CD14-positive monocyte (primary cell): ENCODE measurements around the gene ZNF385B. TPM values are rescaled to one million over a fixed set of nuclear protein-coding genes. Genes with fewer than 3 reads are reported as not detected.

Experiments used
- DNase-seq, 3 donors: peaks; one replicate each; pipeline ENCODE4 v3.0.0-alpha.2; 2011 to 2022
- H2AFZ ChIP-seq: 2 replicates; pipeline ENCODE4 v1.6.0; 2012; ENCODE audit warnings: mild to moderate bottlenecking, low read depth, low read length, inconsistent platforms; ENCODE audit not compliant: insufficient read depth, poor library complexity, severe bottlenecking
- H3K27ac ChIP-seq, 2 donors: 1 replicate in 1 of 2; 2 replicates in 1 of 2; pipeline ENCODE4 v1.5.1; 2012 to 2013; ENCODE audit warnings: low read length in 2 of 2, control low read depth in 1 of 2, inconsistent platforms in 1 of 2, low read depth in 1 of 2, mild to moderate bottlenecking in 1 of 2
- H3K27me3 ChIP-seq, 2 donors: one replicate each; pipeline versions ENCODE4 v1.6.0 to v1.6.1; 2011 to 2013; ENCODE audit warnings: low read length in 2 of 2; ENCODE audit not compliant: control insufficient read depth in 2 of 2, insufficient read depth in 2 of 2
- H3K36me3 ChIP-seq, 2 donors: replicated peaks in 1 of 2; 1 replicate in 1 of 2; 2 replicates in 1 of 2; pipeline versions ENCODE4 v1.5.1 to v1.6.1; 2012 to 2013; ENCODE audit warnings: low read length in 2 of 2, control low read depth in 1 of 2, inconsistent platforms in 1 of 2, mild to moderate bottlenecking in 1 of 2; ENCODE audit not compliant: insufficient read depth in 2 of 2, control insufficient read depth in 1 of 2
- H3K4me1 ChIP-seq, 2 donors: 1 replicate in 1 of 2; 2 replicates in 1 of 2; pipeline versions ENCODE4 v1.5.1 to v1.6.1; 2012 to 2013; ENCODE audit warnings: low read length in 2 of 2, control low read depth in 1 of 2, inconsistent platforms in 1 of 2, mild to moderate bottlenecking in 1 of 2, moderate library complexity in 1 of 2; ENCODE audit not compliant: insufficient read depth in 2 of 2, control insufficient read depth in 1 of 2
- H3K4me2 ChIP-seq: replicated peaks from 2 replicates; pipeline ENCODE3; 2012; ENCODE audit warnings: low read length, moderate library complexity, mild to moderate bottlenecking; ENCODE audit not compliant: poor library complexity, severe bottlenecking; ENCODE audit errors: extremely low read depth
- H3K4me3 ChIP-seq, 3 experiments: fragments of 200-600 bp in 1 of 3; sonication (generic) in 1 of 3; replicated peaks in 1 of 3; 1 replicate in 2 of 3; 2 replicates in 1 of 3; pipeline ENCODE4 v1.5.1; 2011 to 2013; ENCODE audit warnings: low read length in 3 of 3, mild to moderate bottlenecking in 3 of 3, control low read depth in 2 of 3, low read depth in 2 of 3, inconsistent platforms in 1 of 3, moderate library complexity in 1 of 3
- H3K79me2 ChIP-seq: 2 replicates; pipeline ENCODE4 v1.6.0; 2012; ENCODE audit warnings: mild to moderate bottlenecking, control low read depth, inconsistent platforms, low read length, moderate library complexity; ENCODE audit not compliant: insufficient read depth
- H3K9ac ChIP-seq: 2 replicates; pipeline ENCODE4 v1.6.0; 2017; ENCODE audit warnings: low read length, mild to moderate bottlenecking; ENCODE audit not compliant: insufficient read depth, poor library complexity, severe bottlenecking
- H3K9me3 ChIP-seq, 2 donors: replicated peaks in 1 of 2; 1 replicate in 1 of 2; 2 replicates in 1 of 2; pipeline versions ENCODE4 v1.5.1 to v1.6.1; 2012 to 2013; ENCODE audit warnings: low read length in 2 of 2, control low read depth in 1 of 2; ENCODE audit not compliant: control insufficient read depth in 1 of 2, insufficient read depth in 1 of 2
- H4K20me1 ChIP-seq: 2 replicates; pipeline ENCODE4 v1.6.0; 2012; ENCODE audit warnings: mild to moderate bottlenecking, low read length, control low read depth, moderate library complexity; ENCODE audit not compliant: insufficient read depth
- H3K27ac Mint-ChIP-seq, 7 donors: one replicate each; pipeline ENCODE4 v1.8.0; 2020; ENCODE audit warnings: mild to moderate bottlenecking in 7 of 7, mixed read lengths in 7 of 7, moderate library complexity in 6 of 7, inconsistent platforms in 2 of 7
- H3K27me3 Mint-ChIP-seq, 3 donors: one replicate each; pipeline ENCODE4 v1.8.0; 2021 to 2022; ENCODE audit warnings: low read depth in 3 of 3, mild to moderate bottlenecking in 3 of 3, mixed read lengths in 3 of 3, moderate library complexity in 3 of 3, inconsistent platforms in 1 of 3
- H3K36me3 Mint-ChIP-seq, 2 donors: one replicate each; pipeline ENCODE4 v1.8.0; 2020; ENCODE audit warnings: mixed read lengths in 2 of 2, inconsistent platforms in 1 of 2, mild to moderate bottlenecking in 1 of 2
- H3K4me1 Mint-ChIP-seq: one replicate; pipeline ENCODE4 v1.8.0; 2020; ENCODE audit warnings: mild to moderate bottlenecking, mixed read lengths
- H3K4me3 Mint-ChIP-seq, 2 donors: one replicate each; pipeline ENCODE4 v1.8.0; 2020; ENCODE audit warnings: mild to moderate bottlenecking in 2 of 2, mixed read lengths in 2 of 2, moderate library complexity in 1 of 2
- H3K9me3 Mint-ChIP-seq, 7 donors: one replicate each; pipeline ENCODE4 v1.8.0; 2020 to 2022; ENCODE audit warnings: mixed read lengths in 7 of 7, mild to moderate bottlenecking in 6 of 7, moderate library complexity in 6 of 7, inconsistent platforms in 2 of 7
- WGBS: methylation state at CpG from one replicate; pipeline ENCODE4 v1.1.5; 2013; ENCODE audit warnings: missing lambda C conversion rate; ENCODE audit not compliant: insufficient coverage; 5-methylcytosine and 5-hydroxymethylcytosine counted together
- intact Hi-C, 2 donors: fragments of 100-400 bp; cut with micrococcal nuclease; formaldehyde crosslinking; loops; one replicate each; pipeline versions ENCODE4 v1.15.0 to v1.15.1; 2023
- polyA plus RNA-seq, 3 donors: library from polyadenylated mRNA; depleted of rRNA in 1 of 3; unstranded in 2 of 3; stranded (reverse) in 1 of 3; fragments of 300-500 nt in 2 of 3; fragments of >200 nt in 1 of 3; fragmentation: Illumina TruSeq in 2 of 3; gene quantifications; 1 replicate in 2 of 3; 2 replicates in 1 of 3; pipeline ENCODE4 v1.2.3, GENCODE V29; 2012 to 2021
- TF ChIP-seq, protein P1 (sequence below): fragments of 200-600 bp; IDR thresholded peaks from one replicate; pipeline ENCODE4 v1.8.0; 2022; ENCODE audit warnings: antibody characterized with exemption, mild to moderate bottlenecking

Gene ZNF385B
- polyA plus RNA-seq, 3 donors, result not detected

DNA sequence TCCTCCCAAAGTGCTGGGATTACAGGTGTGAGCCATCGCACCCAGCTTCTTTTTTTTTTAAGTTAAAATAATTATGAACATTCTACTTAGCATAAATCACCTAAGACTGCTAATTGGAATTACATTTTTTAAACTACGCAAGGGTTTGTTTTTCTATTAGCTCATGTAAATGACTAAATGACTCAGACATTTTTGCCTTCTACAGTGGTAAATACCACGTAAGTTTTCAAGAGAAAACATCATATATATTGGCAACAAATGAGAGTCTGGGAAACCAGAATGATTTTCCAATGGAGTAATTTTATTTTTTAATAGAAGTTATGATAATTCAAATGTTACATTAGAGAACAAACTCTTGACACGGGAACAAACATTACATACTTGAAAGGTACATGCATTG lies 259.0 kb downstream of the ZNF385B start:
- H4K20me1 ChIP-seq, result no peaks in the 10 kb centered on the region
- WGBS, result no CpG with 5 or more reads among the region's 4 CpGs
- H3K79me2 ChIP-seq, result no peaks in the 10 kb centered on the region
- H3K27me3 Mint-ChIP-seq, result no peaks in the 10 kb centered on the region
- H2AFZ ChIP-seq, result no peak overlapping the region
- TF ChIP-seq, protein P1, sequence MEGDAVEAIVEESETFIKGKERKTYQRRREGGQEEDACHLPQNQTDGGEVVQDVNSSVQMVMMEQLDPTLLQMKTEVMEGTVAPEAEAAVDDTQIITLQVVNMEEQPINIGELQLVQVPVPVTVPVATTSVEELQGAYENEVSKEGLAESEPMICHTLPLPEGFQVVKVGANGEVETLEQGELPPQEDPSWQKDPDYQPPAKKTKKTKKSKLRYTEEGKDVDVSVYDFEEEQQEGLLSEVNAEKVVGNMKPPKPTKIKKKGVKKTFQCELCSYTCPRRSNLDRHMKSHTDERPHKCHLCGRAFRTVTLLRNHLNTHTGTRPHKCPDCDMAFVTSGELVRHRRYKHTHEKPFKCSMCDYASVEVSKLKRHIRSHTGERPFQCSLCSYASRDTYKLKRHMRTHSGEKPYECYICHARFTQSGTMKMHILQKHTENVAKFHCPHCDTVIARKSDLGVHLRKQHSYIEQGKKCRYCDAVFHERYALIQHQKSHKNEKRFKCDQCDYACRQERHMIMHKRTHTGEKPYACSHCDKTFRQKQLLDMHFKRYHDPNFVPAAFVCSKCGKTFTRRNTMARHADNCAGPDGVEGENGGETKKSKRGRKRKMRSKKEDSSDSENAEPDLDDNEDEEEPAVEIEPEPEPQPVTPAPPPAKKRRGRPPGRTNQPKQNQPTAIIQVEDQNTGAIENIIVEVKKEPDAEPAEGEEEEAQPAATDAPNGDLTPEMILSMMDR, result no peak
- H3K4me3 Mint-ChIP-seq, result no peak overlapping the region
- no peak overlapping the region for H3K4me2 ChIP-seq
- H3K27me3 ChIP-seq, result no peaks in the 10 kb centered on the region
- H3K27ac Mint-ChIP-seq, result no peak overlapping the region
- H3K9me3 Mint-ChIP-seq, result peaks cover 0 to 2% (median 0%) of the 10 kb centered on the region in 7 donors
- no peaks in the 10 kb centered on the region for H3K36me3 ChIP-seq
- intact Hi-C loops, result no loop called here
- H3K27ac ChIP-seq, result no peak overlapping the region
- no peaks in the 10 kb centered on the region for H3K36me3 Mint-ChIP-seq
- no peaks in the 10 kb centered on the region for H3K9me3 ChIP-seq
- H3K4me1 ChIP-seq, result no peaks in the 10 kb centered on the region
- no peak for DNase-seq
- no peak overlapping the region for H3K4me3 ChIP-seq
- no peak overlapping the region for H3K9ac ChIP-seq
- H3K4me1 Mint-ChIP-seq, result no peaks in the 10 kb centered on the region

DNA sequence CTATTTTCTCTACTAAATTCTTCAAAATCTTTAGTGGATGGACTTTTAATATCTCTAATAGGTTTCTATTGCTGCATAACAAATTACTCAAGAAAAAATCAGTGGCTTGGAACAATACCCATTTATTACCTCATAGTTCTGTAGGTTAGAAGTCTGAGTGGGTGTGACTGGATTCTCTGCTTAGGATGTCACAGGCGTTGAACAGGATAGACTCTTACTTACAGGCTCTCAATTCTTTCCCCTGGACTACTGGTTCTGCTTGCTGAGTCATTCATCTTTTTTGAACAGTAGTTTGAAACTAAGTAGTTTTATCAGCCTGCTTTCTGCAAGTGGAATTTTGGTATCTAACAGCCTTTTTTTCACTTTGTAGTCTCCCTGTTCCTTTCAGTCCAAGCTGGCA lies 265.4 kb downstream of the ZNF385B start:
- Histone ChIP-seq H3K9ac (no peak overlapping the region), H3K27me3 (no peaks in the 10 kb centered on the region), H3K79me2 (no peaks in the 10 kb centered on the region), H3K4me1 (no peaks in the 10 kb centered on the region), H3K4me3 (no peak overlapping the region), H3K36me3 (no peaks in the 10 kb centered on the region), H2AFZ (no peak overlapping the region), H3K27ac (no peak overlapping the region), H3K4me2 (no peak overlapping the region), H3K9me3 (no peaks in the 10 kb centered on the region), H4K20me1 (no peaks in the 10 kb centered on the region)
- DNase-seq, result no peak
- TF ChIP-seq, protein P1, result no peak
- Mint-ChIP-seq H3K27me3 (no peaks in the 10 kb centered on the region), H3K36me3 (no peaks in the 10 kb centered on the region), H3K4me3 (no peak overlapping the region), H3K27ac (no peak overlapping the region), H3K4me1 (no peaks in the 10 kb centered on the region), H3K9me3 (peaks cover 0 to 3% (median 0%) of the 10 kb centered on the region in 7 donors)
- WGBS, result no CpG with 5 or more reads among the region's 1 CpG
- intact Hi-C loops, result no loop called here
